Body of pancreas (tissue), 4 donors: ENCODE results near the gene OR5K4.

Experiments
- CTCF ChIP-seq, 7 experiments: fragments of 450-650 bp in 4 of 7; fragments of 200-600 bp in 3 of 7; sonication (generic) in 3 of 7; IDR thresholded peaks; one replicate each; pipeline ENCODE4 v1.5.1; 2016 to 2019; ENCODE audit warnings: antibody characterized with exemption in 7 of 7
- POLR2A ChIP-seq, 3 donors: fragments of 450-650 bp; IDR thresholded peaks; one replicate each; pipeline ENCODE4 v1.6.1; 2016; ENCODE audit warnings: antibody characterized with exemption in 3 of 3, mild to moderate bottlenecking in 2 of 3

GRCh38 chr3:98376631-98377030 is 23.0 kb downstream of the OR5K4 start:
- no peak for TF ChIP-seq CTCF (IDR thresholded peaks at IDR 0.05)
- TF ChIP-seq POLR2A (IDR thresholded peaks at IDR 0.05), result no peak
